GM19463 (cell line): ENCODE data around the gene GRAMD2A.

Source experiments
- ATAC-seq: cut with Tn5 transposase; IDR thresholded peaks from one replicate; pipeline ENCODE4 v1.9.1; 2021; ENCODE audit warnings: mild to moderate bottlenecking, moderate library complexity; ENCODE audit not compliant: unreplicated experiment

The GRAMD2A gene

DNA sequence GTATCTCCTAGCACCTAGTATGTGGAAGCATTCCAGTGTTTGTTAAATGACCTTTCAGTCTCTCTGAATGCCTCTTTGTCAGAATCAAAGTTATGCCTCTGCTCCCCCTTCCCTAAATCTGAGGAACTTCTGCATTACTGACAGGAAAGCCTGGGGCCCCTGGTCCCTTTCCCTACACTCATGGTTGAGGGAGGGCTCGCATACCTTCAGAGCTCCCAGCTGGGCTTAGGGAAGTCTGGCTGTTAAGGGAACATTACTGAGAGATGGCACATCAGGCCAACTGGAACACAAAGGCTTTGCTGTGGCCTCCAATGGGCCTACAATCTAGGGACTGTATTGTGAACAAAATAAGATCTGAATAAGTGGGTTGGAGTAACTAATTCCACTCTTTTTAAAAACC, 23.1 kb upstream of the GRAMD2A start:
- ATAC-seq: no peak

DNA sequence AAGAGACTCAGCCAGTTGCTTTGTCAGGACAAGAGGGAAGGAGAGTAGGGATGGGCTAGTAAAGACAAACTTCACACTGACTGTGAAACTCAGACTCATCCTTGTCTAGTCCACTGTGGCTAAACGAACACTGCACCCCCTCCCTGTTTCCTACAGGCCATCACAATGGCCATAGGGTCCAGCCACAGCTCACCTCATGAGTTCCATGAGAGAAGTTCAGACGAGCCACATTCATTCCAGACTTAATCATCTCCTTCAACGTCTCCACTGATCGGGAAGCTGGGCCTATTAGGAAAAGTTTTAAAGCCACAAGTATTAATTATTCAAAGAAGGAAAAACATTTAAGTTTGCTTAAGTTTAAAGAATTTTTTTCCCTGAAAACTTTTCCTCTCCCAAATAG, 19.6 kb upstream of the GRAMD2A start:
- no peak for ATAC-seq

DNA sequence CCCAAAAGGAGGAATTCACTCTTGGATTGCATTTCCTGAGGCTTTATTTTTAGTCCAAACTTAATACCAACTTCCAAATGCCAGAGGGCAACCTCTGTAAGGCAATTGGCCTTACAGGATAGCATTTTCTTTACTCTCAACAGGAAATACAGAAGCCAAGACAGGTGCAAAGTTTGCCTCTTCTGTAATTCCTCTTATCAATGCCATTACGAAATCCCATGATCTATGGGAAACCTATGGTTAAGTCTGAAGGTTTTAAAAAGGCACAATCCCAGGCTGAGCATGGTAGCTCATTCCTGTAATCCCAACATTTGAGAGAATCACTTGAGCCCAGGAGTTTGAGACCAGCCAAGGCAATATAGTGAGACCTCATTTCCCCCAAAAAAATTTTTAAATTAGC, 18.5 kb upstream of the GRAMD2A start:
- ATAC-seq: no peak

DNA sequence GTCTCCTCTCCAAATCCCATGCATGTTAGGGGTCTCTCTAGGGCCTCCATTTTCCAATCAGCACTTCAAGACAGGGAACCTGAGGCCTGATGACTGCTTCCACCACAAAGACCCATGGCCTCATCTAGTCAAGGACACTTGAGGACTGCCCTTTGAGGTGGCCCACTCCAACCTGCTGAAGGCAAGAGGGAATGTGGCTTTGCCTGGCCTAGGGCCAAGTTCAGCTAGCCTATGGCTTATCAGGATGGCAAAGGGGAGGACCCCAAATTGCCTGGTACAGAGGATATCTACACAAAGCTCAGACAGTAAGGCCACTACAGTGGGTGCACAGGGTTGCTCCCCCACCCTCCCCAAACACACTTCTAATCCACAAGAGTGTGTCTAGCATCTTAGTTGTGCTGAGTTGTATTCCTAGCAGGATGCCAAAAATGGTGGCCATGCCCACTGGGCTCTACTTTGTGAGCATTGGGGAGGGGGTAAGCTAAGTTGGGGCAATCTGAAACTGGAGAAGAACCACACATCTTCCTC, 10.0 kb upstream of the GRAMD2A start:
- no peak for ATAC-seq

DNA sequence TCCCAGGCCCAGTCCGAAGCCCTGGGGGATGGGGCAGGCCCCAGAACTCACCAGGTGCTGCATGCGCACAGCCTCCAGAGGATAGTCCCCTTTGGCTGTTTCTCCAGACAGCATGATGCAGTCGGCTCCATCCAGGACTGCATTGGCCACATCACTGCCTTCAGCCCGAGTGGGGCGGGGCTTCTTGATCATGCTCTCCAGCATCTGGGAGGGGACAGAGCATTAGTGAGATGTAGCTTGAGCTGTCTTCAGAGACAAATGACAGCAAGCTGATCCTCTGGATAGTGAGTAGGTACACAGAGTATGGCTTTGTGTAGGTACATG, 9.1 kb upstream of the GRAMD2A start:
- no peak for ATAC-seq

DNA sequence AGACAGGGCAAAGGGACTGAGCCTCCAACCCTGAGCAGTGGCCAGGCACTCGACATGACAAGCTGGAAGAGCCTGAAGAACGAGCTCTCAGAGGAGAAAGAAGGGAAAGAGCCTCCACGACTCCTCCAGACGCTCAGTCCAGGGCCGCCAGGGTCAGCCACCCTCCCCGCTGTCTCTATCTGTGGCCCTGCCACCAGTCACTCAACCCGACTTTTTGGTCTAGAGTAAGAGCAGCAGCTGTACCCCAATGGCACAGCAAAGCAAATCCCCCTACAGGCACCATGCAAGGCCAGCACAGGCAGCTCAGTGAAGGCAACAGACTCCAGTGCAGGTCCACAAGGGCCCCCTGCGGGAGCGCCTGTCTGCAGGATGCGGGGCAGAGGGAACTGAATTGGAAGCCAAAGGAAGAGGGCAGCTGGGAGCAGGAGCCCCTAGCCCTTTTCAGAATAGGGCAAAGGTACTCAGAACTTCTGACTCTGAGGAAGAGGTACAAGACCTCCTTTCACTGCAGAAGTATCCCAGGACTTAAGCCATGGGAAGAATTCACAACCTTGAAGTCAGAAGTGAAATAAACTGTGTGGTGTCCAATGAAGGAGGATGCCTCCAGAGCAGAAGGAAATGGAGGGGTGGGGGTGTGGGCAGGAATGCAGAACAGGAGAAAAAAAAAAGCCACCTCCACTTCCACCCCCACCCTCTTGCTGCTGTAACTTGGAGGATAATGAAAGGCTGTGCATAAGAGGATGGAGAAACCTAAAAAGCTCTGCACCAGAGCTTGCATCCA, 8.5 kb upstream of the GRAMD2A start:
- ATAC-seq: no peak

DNA sequence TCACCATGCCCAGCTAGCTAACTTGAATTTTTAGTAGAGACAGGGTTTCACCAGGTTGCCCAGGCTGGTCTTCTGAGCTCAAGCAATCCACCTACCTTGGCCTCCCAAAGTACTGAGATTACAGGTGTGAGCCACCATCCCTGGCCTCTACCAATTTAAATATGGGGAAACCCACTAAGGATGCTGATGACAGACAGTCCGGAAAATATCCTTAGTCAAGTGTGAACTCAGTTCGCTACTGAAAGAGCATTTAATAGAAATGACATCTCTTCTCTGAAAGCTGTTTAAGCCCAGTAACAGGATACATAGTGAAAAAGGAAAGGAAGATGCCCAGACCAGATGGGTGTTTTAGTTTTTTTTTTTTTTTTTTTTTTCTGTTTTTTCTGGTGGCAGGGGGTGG, 7.7 kb upstream of the GRAMD2A start:
- no peak for ATAC-seq

DNA sequence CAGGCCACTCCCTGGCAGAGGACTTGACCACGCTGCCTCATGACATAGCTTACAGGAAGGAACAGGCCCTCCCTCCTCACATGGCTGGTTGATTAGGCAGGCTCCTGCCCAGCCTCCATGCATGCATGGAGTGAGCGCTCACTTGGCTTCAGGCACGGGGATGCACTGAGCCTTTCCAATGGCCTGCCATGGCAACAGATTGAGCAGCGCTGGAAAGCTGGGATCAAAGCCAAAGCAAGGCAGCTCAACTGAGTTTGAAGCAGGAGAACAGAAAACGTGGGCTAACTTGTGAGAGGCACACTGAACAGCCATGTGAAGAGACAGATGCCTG, 5.9 kb upstream of the GRAMD2A start:
- ATAC-seq: no peak

DNA sequence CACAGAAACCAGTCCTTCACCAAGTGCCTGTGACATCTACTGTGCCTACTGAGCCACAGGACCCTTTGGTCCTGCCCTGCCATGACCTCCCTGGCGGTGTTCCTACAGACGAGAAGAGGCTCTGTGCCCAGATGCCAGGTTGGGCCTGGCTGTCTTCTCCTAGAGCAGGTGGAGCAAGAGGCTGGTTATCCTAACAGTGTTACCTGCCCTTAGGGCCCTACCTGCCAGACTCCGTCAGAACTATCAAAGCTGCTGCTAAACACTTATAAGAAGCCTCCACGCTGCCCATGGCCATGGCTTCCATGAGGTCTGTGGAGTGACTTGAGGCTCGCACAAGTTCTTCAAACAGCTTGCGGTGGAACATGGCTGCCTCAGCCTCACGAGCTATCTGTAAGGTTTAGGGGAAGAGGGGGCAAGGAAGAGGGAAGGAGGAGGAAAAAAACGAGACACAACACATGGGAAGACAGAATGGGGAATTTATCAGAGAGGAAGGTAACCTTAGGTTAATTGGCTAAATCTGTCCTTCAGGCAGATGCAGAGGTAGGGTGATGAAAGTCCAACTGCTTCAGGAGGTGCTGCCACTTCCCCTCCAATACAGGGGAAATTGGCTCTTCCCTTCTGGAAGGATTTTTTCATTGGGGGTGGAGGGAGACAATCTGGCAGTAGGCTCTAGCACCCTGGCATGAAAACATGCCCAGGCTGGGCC, 5.4 kb upstream of the GRAMD2A start:
- no peak for ATAC-seq

DNA sequence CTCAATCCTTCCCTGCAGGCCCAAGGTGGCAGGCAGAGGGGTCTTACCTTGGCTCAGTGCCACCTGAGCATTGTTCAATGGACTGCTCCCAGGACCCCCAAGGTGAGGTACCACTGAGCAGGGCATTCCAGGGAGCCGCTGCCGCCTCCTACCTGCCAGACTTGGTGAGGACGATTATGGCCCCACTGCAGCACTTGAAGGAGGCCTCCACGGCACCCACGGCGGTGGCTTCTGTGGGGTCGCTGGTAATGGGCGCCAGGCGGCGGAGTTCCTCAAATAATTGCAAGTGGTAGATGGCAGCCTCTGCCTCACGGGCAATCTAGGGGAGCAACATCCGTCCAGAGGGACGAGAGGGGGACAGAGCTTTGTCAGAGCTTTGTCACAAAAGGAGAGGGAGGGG, 4.7 kb upstream of the GRAMD2A start:
- no peak for ATAC-seq

DNA sequence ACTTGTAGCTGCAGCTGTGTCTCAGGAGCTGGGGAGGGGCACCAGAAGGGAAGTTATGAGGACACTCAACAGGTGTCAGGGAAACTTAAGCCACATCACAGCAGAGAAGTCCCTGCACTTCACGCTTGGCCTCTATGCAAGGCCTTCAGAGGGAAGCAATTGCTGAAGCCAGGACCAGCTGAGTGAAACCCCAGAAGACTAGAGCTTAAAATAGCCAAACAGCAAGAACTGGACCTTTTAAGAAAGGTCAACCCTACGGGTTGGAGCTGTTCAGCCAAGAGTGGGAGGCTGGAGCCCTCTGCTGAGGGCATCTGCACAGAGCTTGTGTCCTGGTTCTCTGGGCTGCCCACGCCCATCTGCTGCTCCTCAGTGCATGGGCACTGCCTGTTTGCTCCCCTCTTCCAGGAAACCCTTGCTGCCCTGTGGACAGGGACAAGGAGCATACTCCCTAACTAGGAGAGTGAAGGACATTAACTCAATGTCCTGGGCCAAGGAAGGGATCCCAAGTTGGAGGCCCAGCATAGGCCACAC, 3.9 kb upstream of the GRAMD2A start:
- no peak for ATAC-seq

DNA sequence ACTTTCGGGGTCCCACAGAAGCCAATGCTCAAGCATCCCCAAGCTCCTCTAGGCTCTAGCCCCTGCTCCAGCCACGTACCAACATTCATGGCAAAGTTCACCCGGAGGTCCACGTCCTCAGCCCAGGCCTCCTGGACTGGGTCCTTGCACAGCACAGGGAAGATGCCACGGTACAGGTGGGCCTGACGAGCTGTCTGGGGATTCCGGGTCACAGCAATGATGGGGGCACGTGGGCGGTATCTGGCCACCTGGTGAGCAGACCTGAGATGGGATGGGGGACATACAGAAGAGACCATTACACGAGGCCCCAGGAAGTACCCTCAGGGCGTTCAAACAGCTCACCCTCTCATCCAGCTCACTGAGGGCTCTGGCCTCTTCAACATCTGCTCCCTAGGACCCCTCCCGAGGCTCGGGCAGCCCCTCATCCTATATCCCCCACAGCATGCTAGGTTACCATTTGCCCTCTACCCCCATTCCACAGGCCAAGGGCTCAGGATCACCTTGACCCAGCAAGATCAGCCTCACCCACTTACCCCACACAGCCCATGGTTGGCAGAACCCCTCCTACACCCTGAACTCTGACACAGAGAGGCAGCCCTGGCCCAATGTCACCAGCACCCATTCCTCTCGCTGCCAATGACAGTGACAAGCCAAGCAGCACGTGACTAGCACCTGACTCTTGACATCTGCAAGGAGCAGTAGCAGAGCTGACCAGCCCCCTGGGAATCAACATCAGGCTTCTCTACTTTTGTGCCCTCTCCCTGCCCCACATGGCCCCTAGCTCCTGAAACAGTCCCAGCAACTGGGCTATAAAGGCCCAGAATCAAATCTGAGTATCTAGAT, 3.0 kb upstream of the GRAMD2A start:
- no peak for ATAC-seq

DNA sequence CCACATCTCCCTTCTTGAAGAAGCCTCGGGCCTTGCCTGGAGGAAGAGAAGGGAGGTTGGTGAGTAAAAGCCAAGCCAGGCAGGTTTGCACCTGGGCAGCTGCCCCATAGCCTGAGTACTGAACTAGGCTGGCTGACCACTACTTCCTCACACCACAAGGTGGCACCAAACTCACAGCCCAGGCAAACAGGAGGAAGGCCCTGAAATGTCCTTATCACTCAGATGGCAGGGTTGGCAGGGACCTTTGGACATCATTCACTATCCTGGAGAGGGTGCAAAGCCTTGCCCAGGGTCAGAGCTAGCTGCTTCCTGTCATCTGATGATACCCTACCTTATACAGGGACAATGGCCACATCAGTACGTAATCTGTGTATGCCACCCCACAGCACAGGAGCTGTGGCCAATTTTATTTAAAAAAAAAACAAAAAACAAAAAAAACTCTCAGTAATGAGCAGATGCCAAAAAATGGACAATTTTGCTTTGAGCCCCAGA, 2.2 kb upstream of the GRAMD2A start:
- ATAC-seq: no peak

DNA sequence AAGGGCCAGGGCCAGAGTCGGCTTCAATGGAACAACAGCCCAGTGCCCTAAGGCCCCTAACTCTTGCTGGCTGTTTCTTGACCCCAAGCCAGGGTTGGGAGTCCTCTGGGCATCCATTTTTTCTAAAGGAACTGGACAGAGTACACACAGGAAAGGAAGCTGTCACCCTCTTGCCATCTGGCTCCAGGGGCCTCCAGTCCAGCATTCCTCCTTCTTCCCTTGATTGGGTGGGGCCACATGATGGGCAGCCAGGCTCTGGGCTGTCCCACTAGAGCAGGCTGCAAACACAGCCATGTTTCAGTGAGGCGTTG, 1.6 kb upstream of the GRAMD2A start:
- ATAC-seq: no peak

DNA sequence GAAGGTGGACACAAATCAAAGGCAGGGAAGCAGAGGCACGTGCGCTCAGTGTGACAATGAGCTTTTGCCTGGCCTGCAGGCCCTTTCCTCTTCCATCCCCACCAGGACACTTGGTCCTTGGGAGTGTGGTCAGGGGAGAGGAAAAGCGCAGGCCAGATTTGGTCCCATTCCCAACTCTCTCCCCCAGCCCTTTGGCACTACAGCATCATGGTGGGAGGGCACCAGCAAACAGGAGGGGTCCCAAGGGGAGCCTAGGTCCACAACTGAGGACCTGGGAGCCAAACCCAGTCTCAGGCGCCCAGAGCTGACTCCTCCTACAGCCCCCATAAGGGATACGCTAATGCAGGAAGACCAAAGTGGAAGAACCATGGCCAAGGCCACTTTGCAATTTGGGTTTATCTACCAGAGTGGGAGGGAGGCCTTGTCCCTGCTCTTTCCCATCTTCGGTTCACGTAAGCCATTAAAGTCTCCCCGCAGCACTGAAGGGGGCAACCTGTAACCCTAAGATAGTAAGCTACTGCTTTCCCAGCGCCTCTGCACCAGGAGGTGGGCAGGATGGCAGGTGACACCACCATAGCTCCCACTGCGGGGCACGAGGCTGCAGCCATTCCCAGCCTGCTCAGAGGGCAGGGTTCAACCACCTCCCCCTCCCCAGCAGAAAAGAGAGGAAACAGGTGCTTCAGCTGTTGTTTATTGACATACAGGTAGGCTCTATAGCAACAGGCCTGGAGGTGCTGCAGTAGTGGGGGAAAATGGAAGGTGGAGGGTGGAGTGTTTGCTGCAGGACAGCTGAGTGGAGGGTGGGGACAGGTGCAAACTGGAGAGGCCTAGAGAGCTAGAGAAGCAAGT, 993 bp upstream of the GRAMD2A start:
- no peak for ATAC-seq

DNA sequence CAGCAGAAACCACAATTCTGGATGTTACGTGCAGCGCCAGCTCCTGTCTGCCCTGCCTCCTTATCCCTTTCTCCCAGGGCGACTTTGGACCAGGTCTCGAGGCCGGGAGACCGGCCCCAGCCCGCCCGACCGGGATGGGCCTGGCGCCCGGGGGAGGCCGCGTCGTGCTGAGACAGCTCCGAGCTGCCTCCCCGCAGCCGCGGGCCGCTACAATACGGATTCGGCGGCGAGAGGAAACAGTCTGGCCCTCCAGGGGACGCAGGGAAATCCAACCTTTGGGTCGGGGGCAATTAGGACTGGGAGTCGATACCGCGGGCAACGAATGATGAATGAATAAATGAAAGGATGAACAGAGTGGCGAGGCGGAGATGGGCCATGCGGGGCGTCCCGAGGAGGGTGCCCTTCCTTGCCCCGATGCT, 537 bp downstream of the GRAMD2A start:
- no peak for ATAC-seq

DNA sequence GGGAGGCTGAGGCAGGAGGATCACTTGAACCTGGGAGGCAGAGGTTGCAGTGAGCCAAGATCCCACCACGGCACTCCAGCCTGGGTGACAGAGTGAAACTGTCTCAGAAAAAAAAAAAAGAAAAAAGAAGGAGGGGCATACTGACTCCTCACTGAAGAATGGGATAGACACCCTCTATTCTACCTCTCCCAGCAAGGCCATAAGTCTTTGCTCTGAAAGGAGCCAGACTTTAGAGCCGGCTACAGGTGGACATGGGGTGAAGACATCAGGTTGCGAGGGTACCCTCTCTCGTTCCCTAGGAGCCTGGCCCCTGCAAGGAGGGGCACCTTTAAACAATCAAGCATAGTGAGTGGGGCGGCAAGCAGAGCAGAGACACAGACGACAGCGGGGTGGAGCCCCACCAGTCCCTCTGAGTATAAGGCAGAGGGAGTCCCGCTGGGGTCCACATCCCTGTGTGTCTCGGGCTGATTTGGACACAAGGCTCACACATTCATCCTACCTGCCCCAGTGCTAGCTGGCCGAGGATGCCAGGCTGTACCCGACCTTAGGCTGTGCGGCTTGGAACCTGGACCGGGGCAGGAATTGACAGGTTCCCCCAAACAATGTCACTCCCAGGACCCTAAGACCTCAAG, 1.1 kb downstream of the GRAMD2A start:
- no peak for ATAC-seq

DNA sequence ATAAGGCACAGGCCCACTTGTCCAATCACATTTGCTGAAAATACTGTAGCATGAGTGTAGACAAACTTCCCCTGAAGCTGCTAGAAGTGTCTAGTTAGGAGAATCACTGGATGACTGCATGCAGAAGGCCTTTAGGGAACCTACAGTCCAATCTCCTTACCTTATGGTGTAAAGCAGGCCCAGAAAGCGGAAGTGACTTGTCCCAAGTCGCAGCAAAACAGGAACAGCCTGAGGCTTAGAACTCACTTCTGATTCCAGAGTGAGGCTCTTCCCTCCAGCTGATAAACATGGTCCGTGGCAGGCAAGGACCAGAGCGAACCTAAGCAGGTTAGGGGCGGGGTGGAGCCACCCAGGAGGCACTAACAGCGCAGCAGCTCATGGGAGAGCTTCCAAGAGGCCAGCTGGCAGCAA, 2.5 kb downstream of the GRAMD2A start:
- ATAC-seq: no peak

DNA sequence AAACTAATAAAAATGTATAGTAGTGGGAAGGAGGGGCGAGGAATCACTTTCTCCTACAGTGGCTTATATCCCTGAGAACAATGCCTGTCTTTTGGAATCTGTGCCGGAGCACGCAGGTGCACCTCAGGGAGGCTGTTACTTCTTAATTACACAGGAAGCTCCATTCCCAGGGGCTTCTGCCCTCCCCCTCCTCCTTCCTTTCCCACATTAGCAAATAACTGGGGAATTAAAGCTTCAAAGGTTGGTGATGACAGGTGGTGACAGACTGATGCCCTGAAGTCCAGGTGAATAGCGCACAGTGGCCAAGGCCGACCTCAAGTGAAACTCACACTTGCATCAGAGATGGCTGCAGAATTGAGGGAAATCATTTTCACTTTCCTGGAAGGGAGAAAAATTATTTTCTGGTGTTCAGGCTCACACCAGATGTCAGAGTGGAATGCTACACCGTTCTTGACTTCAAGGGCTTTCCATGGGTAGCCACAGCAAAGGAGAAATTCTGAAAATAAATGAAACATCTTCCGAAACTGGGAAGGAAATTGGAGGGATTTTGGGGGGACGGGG, 3.7 kb downstream of the GRAMD2A start:
- no peak for ATAC-seq

DNA sequence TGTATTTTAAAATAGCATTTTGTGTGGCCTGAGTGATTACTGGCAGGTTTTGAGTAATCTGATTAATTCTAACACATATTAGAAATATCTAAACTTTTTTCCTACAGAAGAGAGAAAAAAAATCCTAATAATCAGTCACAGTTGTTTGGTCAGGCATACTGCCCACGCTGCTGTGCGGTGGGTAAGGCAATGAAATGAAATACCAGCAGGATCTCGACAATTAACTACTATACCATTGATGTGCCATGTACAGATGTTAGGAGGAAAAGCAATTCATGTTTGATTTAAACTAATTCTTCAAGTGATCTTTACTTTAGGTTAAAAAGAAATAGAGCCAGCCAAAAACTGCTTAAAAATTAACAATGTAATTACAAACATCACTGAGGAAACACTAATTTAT, 5.2 kb downstream of the GRAMD2A start:
- ATAC-seq: no peak
